ENCODE measurements around the gene ZNF786. TPM values are rescaled to one million over a fixed set of nuclear protein-coding genes. Genes with fewer than 3 reads are reported as not detected.

The ZNF786 gene
- total and polyA plus RNA-seq, 9 of the 15 experiments (the other 6 are each of a cell fraction or from before 2014, with no cell fraction given): 0.31 to 5.4 (median 3.0) TPM

DNA sequence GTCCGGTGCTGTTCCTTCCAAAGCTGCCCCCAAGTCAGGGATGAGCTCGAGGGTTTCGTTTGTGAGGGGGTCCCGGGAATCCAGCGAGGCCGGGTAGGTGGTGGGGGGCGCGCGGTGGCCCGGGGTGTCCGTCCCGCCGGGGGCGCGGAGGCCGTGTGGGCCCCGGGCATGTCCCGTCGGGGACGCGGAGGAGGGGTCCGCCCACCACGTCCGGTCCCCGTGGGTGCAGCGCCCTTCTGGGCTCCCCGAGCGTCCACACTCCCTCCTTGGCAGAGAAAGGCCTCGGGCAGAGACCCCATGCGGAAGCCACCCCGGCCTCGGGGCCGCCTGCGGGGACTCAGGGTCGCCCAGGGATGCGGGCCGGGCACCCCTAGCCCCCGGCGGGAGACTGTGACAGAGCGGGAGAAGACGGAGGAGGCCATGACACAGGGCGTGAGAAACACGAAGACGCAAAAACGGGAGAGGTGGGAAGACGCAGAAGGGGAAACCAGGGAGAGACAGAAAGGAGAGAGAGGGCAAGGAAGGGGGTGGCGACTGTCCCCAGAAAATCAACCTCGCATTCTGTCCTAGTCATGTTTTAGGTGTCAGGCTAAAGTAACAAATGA lies 36.2 kb upstream of the ZNF786 start (continued):
- TF ChIP-seq, protein P1, sequence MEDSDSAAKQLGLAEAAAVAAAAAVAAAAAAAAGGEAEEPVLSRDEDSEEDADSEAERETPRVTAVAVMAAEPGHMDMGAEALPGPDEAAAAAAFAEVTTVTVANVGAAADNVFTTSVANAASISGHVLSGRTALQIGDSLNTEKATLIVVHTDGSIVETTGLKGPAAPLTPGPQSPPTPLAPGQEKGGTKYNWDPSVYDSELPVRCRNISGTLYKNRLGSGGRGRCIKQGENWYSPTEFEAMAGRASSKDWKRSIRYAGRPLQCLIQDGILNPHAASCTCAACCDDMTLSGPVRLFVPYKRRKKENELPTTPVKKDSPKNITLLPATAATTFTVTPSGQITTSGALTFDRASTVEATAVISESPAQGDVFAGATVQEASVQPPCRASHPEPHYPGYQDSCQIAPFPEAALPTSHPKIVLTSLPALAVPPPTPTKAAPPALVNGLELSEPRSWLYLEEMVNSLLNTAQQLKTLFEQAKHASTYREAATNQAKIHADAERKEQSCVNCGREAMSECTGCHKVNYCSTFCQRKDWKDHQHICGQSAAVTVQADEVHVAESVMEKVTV (CRISPR knock-in tag; IDR thresholded peaks at IDR 0.05): no peak
- TF ChIP-seq CC2D1A (IDR thresholded peaks at IDR 0.05): 0 out of 2 replicates have a peak, but pooled peaks have one; percentile 21
- no peak for TF ChIP-seq ILF3 (IDR thresholded peaks at IDR 0.05; ENCODE audit: borderline replicate concordance)
- TF ChIP-seq ZNF41 (CRISPR knock-in tag; conservative IDR thresholded peaks at IDR 0.05): no peak
- TF ChIP-seq TAF7 (tag; IDR thresholded peaks at IDR 0.05): peak; percentile 55; the same call in 1 of the 2 replicates
- TF ChIP-seq, protein P2, sequence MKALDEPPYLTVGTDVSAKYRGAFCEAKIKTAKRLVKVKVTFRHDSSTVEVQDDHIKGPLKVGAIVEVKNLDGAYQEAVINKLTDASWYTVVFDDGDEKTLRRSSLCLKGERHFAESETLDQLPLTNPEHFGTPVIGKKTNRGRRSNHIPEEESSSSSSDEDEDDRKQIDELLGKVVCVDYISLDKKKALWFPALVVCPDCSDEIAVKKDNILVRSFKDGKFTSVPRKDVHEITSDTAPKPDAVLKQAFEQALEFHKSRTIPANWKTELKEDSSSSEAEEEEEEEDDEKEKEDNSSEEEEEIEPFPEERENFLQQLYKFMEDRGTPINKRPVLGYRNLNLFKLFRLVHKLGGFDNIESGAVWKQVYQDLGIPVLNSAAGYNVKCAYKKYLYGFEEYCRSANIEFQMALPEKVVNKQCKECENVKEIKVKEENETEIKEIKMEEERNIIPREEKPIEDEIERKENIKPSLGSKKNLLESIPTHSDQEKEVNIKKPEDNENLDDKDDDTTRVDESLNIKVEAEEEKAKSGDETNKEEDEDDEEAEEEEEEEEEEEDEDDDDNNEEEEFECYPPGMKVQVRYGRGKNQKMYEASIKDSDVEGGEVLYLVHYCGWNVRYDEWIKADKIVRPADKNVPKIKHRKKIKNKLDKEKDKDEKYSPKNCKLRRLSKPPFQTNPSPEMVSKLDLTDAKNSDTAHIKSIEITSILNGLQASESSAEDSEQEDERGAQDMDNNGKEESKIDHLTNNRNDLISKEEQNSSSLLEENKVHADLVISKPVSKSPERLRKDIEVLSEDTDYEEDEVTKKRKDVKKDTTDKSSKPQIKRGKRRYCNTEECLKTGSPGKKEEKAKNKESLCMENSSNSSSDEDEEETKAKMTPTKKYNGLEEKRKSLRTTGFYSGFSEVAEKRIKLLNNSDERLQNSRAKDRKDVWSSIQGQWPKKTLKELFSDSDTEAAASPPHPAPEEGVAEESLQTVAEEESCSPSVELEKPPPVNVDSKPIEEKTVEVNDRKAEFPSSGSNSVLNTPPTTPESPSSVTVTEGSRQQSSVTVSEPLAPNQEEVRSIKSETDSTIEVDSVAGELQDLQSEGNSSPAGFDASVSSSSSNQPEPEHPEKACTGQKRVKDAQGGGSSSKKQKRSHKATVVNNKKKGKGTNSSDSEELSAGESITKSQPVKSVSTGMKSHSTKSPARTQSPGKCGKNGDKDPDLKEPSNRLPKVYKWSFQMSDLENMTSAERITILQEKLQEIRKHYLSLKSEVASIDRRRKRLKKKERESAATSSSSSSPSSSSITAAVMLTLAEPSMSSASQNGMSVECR (CRISPR knock-in tag; IDR thresholded peaks at IDR 0.05): no peak
- TF ChIP-seq NCOA4 (IDR thresholded peaks at IDR 0.05; ENCODE audit: partially characterized antibody): peak; percentile 53
- TF ChIP-seq, protein P3, sequence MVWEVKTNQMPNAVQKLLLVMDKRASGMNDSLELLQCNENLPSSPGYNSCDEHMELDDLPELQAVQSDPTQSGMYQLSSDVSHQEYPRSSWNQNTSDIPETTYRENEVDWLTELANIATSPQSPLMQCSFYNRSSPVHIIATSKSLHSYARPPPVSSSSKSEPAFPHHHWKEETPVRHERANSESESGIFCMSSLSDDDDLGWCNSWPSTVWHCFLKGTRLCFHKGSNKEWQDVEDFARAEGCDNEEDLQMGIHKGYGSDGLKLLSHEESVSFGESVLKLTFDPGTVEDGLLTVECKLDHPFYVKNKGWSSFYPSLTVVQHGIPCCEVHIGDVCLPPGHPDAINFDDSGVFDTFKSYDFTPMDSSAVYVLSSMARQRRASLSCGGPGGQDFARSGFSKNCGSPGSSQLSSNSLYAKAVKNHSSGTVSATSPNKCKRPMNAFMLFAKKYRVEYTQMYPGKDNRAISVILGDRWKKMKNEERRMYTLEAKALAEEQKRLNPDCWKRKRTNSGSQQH (CRISPR knock-in tag; IDR thresholded peaks at IDR 0.05): no peak
- TF ChIP-seq SMARCC2 (IDR thresholded peaks at IDR 0.05; ENCODE audit: low read depth): no peak
- 0 out of 2 replicates have a peak, but pooled peaks have one; percentile 57 for TF ChIP-seq RHOXF2B (CRISPR knock-in tag; conservative IDR thresholded peaks at IDR 0.05)
- TF ChIP-seq TRIM24 (IDR thresholded peaks at IDR 0.05): no peak; a peak in 2 of 4 replicates
- TF ChIP-seq FOXA1 (IDR thresholded peaks at IDR 0.05; ENCODE audit: borderline replicate concordance): no peak
- no peak for TF ChIP-seq U2AF1 (optimal IDR thresholded peaks at IDR 0.05; ENCODE audit: low read depth, low read length)
- TF ChIP-seq MEF2A (IDR thresholded peaks at IDR 0.05; ENCODE audit: control insufficient read depth, low read depth, low read length): no peak
- 0 out of 2 replicates have a peak, but pooled peaks have one; percentile 29 for TF ChIP-seq ZSCAN32 (CRISPR knock-in tag; IDR thresholded peaks at IDR 0.05)
- TF ChIP-seq SIN3A (IDR thresholded peaks at IDR 0.05; ENCODE audit: borderline replicate concordance in 2 of 2, control insufficient read depth in 1 of 2, low read depth in 2 of 2, low read length in 2 of 2): 0 out of 4 replicates have a peak, but pooled peaks of 1 of the 2 experiments have one; percentile 71
- TF ChIP-seq CCNT2 (IDR thresholded peaks at IDR 0.05; ENCODE audit: borderline replicate concordance, extremely low read depth, insufficient read length, low read depth, low read length): peak; percentile 36
- TF ChIP-seq, protein P4, sequence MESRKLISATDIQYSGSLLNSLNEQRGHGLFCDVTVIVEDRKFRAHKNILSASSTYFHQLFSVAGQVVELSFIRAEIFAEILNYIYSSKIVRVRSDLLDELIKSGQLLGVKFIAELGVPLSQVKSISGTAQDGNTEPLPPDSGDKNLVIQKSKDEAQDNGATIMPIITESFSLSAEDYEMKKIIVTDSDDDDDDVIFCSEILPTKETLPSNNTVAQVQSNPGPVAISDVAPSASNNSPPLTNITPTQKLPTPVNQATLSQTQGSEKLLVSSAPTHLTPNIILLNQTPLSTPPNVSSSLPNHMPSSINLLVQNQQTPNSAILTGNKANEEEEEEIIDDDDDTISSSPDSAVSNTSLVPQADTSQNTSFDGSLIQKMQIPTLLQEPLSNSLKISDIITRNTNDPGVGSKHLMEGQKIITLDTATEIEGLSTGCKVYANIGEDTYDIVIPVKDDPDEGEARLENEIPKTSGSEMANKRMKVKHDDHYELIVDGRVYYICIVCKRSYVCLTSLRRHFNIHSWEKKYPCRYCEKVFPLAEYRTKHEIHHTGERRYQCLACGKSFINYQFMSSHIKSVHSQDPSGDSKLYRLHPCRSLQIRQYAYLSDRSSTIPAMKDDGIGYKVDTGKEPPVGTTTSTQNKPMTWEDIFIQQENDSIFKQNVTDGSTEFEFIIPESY (CRISPR knock-in tag; IDR thresholded peaks at IDR 0.05): no peak
- TF ChIP-seq ZKSCAN1 (IDR thresholded peaks at IDR 0.05; ENCODE audit: low read depth, low read length): no peak
